Stimulated activated naive CD8-positive, alpha-beta T cell treated with anti-CD3 and anti-CD28 coated beads, Interleukin-15, amount 100 ng/mL, for 72 hours (primary cell): ENCODE measurements around the gene ANKRD16.

Experiments
- ATAC-seq: fragments of 150-1000 bp; cut with Tn5 transposase; 2 replicates; pipeline ENCODE4 v1.10.0; 2021; ENCODE audit warnings: mild to moderate bottlenecking, moderate library complexity
- DNase-seq, 2 donors: peaks; one replicate each; pipeline ENCODE4 v3.0.0; 2021 to 2022
- H3K27ac Mint-ChIP-seq, 2 donors: one replicate each; pipeline ENCODE4 v1.8.0; 2022; ENCODE audit warnings: mild to moderate bottlenecking in 2 of 2, mixed read lengths in 2 of 2, moderate library complexity in 2 of 2
- H3K27me3 Mint-ChIP-seq: one replicate; pipeline ENCODE4 v1.8.0; 2022; ENCODE audit warnings: mixed read lengths
- H3K4me1 Mint-ChIP-seq: one replicate; pipeline ENCODE4 v1.8.0; 2022; ENCODE audit warnings: mild to moderate bottlenecking, mixed read lengths
- H3K4me3 Mint-ChIP-seq, 2 donors: one replicate each; pipeline ENCODE4 v1.8.0; 2022; ENCODE audit warnings: mild to moderate bottlenecking in 2 of 2, mixed read lengths in 2 of 2, moderate library complexity in 1 of 2
- H3K9me3 Mint-ChIP-seq, 2 donors: one replicate each; pipeline ENCODE4 v1.8.0; 2022; ENCODE audit warnings: mixed read lengths in 2 of 2

The ANKRD16 gene

GRCh38 chr10:5814110-5815107, 75.3 kb downstream of the ANKRD16 start:
- Mint-ChIP-seq H3K27me3 (no peaks in the 10 kb centered on the region), H3K9me3 (peaks cover under 1 to 7% of the 10 kb centered on the region in 2 donors), H3K4me3 (peak overlapping the region; percentile 93 to 95), H3K27ac (peak overlapping the region; percentile 92 to 97), H3K4me1 (peaks cover 75% of the 10 kb centered on the region)
- no peak for DNase-seq
- ATAC-seq, result no peak

- Mint-ChIP-seq H3K27me3 (no peaks in the 10 kb centered on the region), H3K9me3 (no peaks in the 10 kb centered on the region), H3K4me3 (peak within 1 kb of the TSS; percentile 93 to 95), H3K27ac (peak within 1 kb of the TSS; percentile 92 to 97), H3K4me1 (peaks cover 75% of the 10 kb centered on the region)
- ATAC-seq (peak; percentile 92), DNase-seq (peak; percentile 97)
Measured at GRCh38 chr10:5813341-5814109, 76.2 kb downstream of the ANKRD16 start, which contains the start of gene GDI2. Gene GDI2, minus strand, starts transcription at chr10:5813434. Its CDS starts 176 bp downstream, at chr10:5813258.

GRCh38 chr10:5813091-5813340, 76.7 kb downstream of the ANKRD16 start:
- H3K4me1 Mint-ChIP-seq, result peaks cover 78% of the 10 kb centered on the region
- DNase-seq, result no peak
- no peaks in the 10 kb centered on the region for H3K9me3 Mint-ChIP-seq
- peak overlapping the region; percentile 92 to 96 for H3K27ac Mint-ChIP-seq
- peak; percentile 62 for ATAC-seq
- no peaks in the 10 kb centered on the region for H3K27me3 Mint-ChIP-seq
- H3K4me3 Mint-ChIP-seq, result peak overlapping the region; percentile 93 to 95

- Mint-ChIP-seq H3K4me1 (peaks cover 78% of the 10 kb centered on the region), H3K27me3 (no peaks in the 10 kb centered on the region), H3K9me3 (no peaks in the 10 kb centered on the region), H3K4me3 (peak overlapping the region; percentile 93 to 95), H3K27ac (peak overlapping the region; percentile 86 to 92)
- peak; percentile 55 to 58 for DNase-seq
- ATAC-seq, result peak; percentile 49
Measured at GRCh38 chr10:5812283-5813090, 77.2 kb downstream of the ANKRD16 start.
